Measurements from ENCODE around the gene ARHGAP42.

ARHGAP42 gene

GRCh38 chr11:100812517-100812916, 125.4 kb downstream of the ARHGAP42 start:
- H3K4me1 Mint-ChIP-seq (ENCODE audit: low read depth in 2 of 2), result no peaks in the 10 kb centered on the region
- no peak for DNase-seq
- H3K36me3 Mint-ChIP-seq (ENCODE audit: insufficient read depth), result no peaks in the 10 kb centered on the region
- peaks cover 7 to 12% of the 10 kb centered on the region in 2 donors for H3K9me3 Mint-ChIP-seq
- no peak overlapping the region for H3K4me3 Mint-ChIP-seq
- no peak for ATAC-seq (replicated peaks)
- H3K27ac Mint-ChIP-seq, result no peak overlapping the region
- no peaks in the 10 kb centered on the region for H3K27me3 Mint-ChIP-seq

DNA sequence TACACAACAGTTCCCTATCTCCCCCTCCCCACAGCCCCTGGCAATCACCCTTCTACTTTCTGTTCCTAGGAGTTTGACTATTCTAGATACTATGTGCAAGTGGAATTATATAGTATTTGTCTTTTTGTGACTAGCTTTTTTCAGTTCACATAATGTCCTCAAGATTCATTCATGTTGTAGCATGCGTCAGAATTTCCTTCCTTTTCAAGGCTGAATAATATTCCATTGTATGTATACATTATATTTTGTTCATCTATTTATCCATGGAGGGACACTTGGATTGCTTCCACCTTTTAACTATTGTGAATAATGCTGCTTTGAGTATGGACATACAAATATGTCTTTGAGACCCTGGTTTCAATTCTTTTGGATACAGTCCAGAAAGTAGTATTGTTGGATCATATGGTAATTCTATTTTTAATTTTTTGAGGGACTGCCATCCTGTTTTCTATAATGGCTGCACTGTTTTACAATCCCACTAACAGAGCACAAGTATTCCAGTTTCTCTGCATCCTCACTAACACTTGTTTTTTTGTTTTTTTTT, 128.8 kb downstream of the ARHGAP42 start:
- Mint-ChIP-seq H3K36me3 (ENCODE audit: insufficient read depth) (no peaks in the 10 kb centered on the region), H3K4me1 (ENCODE audit: low read depth in 2 of 2) (no peaks in the 10 kb centered on the region), H3K9me3 (peaks cover 12 to 22% of the 10 kb centered on the region in 2 donors), H3K4me3 (no peak overlapping the region), H3K27ac (no peak overlapping the region), H3K27me3 (no peaks in the 10 kb centered on the region)
- ATAC-seq (replicated peaks) (no peak), DNase-seq (no peak)

DNA sequence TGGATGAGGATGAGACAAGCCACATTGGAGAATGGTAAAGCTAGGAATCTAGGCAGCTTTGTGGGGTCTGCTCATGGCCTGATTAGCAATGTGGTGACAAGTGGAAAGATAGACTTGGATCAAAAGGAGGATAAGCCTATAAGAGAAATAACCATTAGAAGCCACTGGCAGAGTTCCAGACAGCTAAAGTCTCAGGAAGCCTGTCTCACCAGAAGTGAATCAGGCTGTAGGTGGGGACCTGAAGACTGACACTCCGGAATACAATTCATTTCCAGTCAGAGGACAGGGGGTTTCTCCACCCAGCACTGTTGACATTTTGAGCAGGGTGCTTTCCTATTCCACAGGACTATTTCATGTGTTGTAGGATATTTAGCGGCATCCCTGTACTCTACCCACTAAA, 129.7 kb downstream of the ARHGAP42 start:
- Mint-ChIP-seq H3K36me3 (ENCODE audit: insufficient read depth) (no peaks in the 10 kb centered on the region), H3K9me3 (peaks cover 12 to 30% of the 10 kb centered on the region in 2 donors), H3K27ac (no peak overlapping the region), H3K4me1 (ENCODE audit: low read depth in 2 of 2) (no peaks in the 10 kb centered on the region), H3K27me3 (no peaks in the 10 kb centered on the region), H3K4me3 (no peak overlapping the region)
- ATAC-seq (replicated peaks) (no peak), DNase-seq (no peak)

DNA sequence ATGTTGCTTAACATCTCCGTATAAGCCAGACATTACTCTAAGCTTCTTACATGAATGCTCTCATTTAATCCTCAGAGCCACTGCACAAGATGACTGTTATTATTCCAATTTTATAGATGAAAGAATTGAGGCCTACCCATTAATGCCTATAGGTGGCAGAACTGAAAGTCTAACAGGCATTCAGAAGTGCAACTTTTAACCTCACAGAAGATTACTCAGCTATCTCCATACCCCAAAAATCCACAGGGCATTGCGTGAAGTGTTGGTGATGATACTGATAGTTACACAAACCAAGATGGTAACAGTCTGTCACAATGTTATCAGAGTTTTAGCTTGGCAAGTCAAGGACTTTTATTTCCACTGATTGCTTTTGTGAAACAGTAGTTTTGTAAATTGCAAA, 130.5 kb downstream of the ARHGAP42 start:
- Mint-ChIP-seq H3K4me3 (no peak overlapping the region), H3K27me3 (no peaks in the 10 kb centered on the region), H3K27ac (no peak overlapping the region), H3K36me3 (ENCODE audit: insufficient read depth) (no peaks in the 10 kb centered on the region), H3K9me3 (peaks cover 9 to 26% of the 10 kb centered on the region in 2 donors), H3K4me1 (ENCODE audit: low read depth in 2 of 2) (no peaks in the 10 kb centered on the region)
- DNase-seq (no peak), ATAC-seq (replicated peaks) (no peak)

GRCh38 chr11:100820621-100821020, 133.5 kb downstream of the ARHGAP42 start:
- Mint-ChIP-seq H3K4me3 (no peak overlapping the region), H3K27me3 (no peaks in the 10 kb centered on the region), H3K27ac (no peak overlapping the region), H3K4me1 (ENCODE audit: low read depth in 2 of 2) (no peaks in the 10 kb centered on the region), H3K9me3 (peaks cover 9 to 18% of the 10 kb centered on the region in 2 donors), H3K36me3 (ENCODE audit: insufficient read depth) (no peaks in the 10 kb centered on the region)
- ATAC-seq (replicated peaks) (no peak), DNase-seq (no peak)

- no peak overlapping the region for H3K4me3 Mint-ChIP-seq
- H3K9me3 Mint-ChIP-seq, result peaks cover 8 to 18% of the 10 kb centered on the region in 2 donors
- no peaks in the 10 kb centered on the region for H3K4me1 Mint-ChIP-seq (ENCODE audit: low read depth in 2 of 2)
- no peaks in the 10 kb centered on the region for H3K36me3 Mint-ChIP-seq (ENCODE audit: insufficient read depth)
- no peak for DNase-seq
- H3K27me3 Mint-ChIP-seq, result no peaks in the 10 kb centered on the region
- H3K27ac Mint-ChIP-seq, result no peak overlapping the region
- no peak for ATAC-seq (replicated peaks)
Measured at GRCh38 chr11:100821198-100821597, 134.1 kb downstream of the ARHGAP42 start.

GRCh38 chr11:100823360-100823759, 136.3 kb downstream of the ARHGAP42 start:
- no peaks in the 10 kb centered on the region for H3K36me3 Mint-ChIP-seq (ENCODE audit: insufficient read depth)
- H3K4me3 Mint-ChIP-seq, result no peak overlapping the region
- no peak for ATAC-seq (replicated peaks)
- H3K27ac Mint-ChIP-seq, result no peak overlapping the region
- peaks cover 6 to 10% of the 10 kb centered on the region in 2 donors for H3K9me3 Mint-ChIP-seq
- DNase-seq, result no peak
- no peaks in the 10 kb centered on the region for H3K27me3 Mint-ChIP-seq
- no peaks in the 10 kb centered on the region for H3K4me1 Mint-ChIP-seq (ENCODE audit: low read depth in 2 of 2)

- no peaks in the 10 kb centered on the region for H3K27me3 Mint-ChIP-seq
- no peaks in the 10 kb centered on the region for H3K4me1 Mint-ChIP-seq (ENCODE audit: low read depth in 2 of 2)
- no peaks in the 10 kb centered on the region for H3K36me3 Mint-ChIP-seq (ENCODE audit: insufficient read depth)
- DNase-seq, result no peak
- H3K4me3 Mint-ChIP-seq, result no peak overlapping the region
- ATAC-seq (replicated peaks), result no peak
- peaks cover 2 to 8% of the 10 kb centered on the region in 2 donors for H3K9me3 Mint-ChIP-seq
- no peak overlapping the region for H3K27ac Mint-ChIP-seq
Measured at GRCh38 chr11:100824041-100824809, 137.1 kb downstream of the ARHGAP42 start.

DNA sequence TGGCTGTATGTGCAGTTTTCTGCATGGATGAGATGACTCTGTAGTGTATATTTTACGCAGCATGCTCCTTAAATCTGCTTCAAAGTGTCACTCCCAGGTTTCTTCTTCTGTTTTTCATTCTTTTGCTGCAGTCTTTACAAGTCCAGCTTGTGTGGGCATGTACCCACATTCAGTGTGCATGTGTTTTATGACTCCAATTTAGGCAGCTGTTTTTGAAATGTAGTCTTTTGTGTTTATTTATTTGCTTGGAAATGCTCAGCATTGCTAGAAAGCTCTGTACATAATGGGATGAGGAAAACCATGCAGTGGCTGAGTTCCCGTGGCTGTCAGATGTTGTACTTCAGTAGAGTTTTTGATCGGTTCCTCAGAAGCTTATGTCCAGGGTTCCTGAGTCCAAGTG, 138.5 kb downstream of the ARHGAP42 start:
- Mint-ChIP-seq H3K9me3 (peaks cover 1 to 8% of the 10 kb centered on the region in 2 donors), H3K27me3 (no peaks in the 10 kb centered on the region), H3K27ac (no peak overlapping the region), H3K4me3 (no peak overlapping the region), H3K4me1 (ENCODE audit: low read depth in 2 of 2) (no peaks in the 10 kb centered on the region), H3K36me3 (ENCODE audit: insufficient read depth) (no peaks in the 10 kb centered on the region)
- DNase-seq, result no peak
- ATAC-seq (replicated peaks), result no peak

DNA sequence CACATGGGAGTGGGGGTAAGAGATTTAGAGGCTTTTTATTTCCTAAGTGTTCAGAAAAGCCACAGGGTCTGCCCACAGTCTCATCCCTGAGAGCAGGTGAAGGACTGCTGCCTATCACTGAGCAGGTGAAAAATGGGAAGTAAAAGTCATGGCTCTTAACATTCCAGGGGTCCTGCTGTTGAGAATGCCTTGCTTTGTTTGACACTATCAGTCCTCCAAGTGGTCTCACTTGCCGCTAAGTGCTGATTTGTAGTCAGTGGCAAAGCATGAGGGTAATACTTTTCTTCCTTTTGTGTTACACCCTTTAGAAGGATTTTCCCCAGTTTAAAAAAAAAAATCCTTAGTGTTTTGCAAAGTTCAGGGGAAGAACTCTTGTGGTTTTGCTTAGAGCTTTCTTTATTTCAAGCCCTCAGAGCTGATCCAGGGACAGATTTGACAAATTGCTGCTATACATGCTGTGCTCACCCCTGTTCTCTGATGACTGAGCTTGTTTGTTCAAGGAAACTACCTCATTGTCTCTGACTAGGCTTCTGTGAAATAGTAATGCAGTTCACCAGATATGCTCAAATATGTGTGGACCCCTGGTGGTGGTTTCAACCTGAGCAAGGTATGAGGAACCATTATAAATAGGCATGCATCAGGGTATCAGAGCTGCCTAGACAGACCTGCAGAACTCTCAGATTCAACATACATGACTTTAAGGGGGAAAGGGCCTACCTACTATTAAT, 141.0 kb downstream of the ARHGAP42 start:
- Mint-ChIP-seq H3K9me3 (no peaks in the 10 kb centered on the region), H3K4me3 (no peak overlapping the region), H3K4me1 (ENCODE audit: low read depth in 2 of 2) (no peaks in the 10 kb centered on the region), H3K36me3 (ENCODE audit: insufficient read depth) (no peaks in the 10 kb centered on the region), H3K27me3 (no peaks in the 10 kb centered on the region), H3K27ac (no peak overlapping the region)
- ATAC-seq (replicated peaks) (no peak), DNase-seq (no peak)

- DNase-seq (no peak), ATAC-seq (replicated peaks) (no peak)
- H3K9me3 Mint-ChIP-seq, result no peaks in the 10 kb centered on the region
- no peaks in the 10 kb centered on the region for H3K4me1 Mint-ChIP-seq (ENCODE audit: low read depth in 2 of 2)
- H3K27me3 Mint-ChIP-seq, result no peaks in the 10 kb centered on the region
- no peak overlapping the region for H3K4me3 Mint-ChIP-seq
- no peak overlapping the region for H3K27ac Mint-ChIP-seq
- H3K36me3 Mint-ChIP-seq (ENCODE audit: insufficient read depth), result no peaks in the 10 kb centered on the region
Measured at GRCh38 chr11:100830274-100830673, 143.2 kb downstream of the ARHGAP42 start.

GRCh38 chr11:100830978-100831732, 144.1 kb downstream of the ARHGAP42 start:
- no peaks in the 10 kb centered on the region for H3K27me3 Mint-ChIP-seq
- no peak for DNase-seq
- no peaks in the 10 kb centered on the region for H3K9me3 Mint-ChIP-seq
- H3K27ac Mint-ChIP-seq, result no peak overlapping the region
- H3K36me3 Mint-ChIP-seq (ENCODE audit: insufficient read depth), result no peaks in the 10 kb centered on the region
- ATAC-seq (replicated peaks), result no peak
- H3K4me3 Mint-ChIP-seq, result no peak overlapping the region
- H3K4me1 Mint-ChIP-seq (ENCODE audit: low read depth in 2 of 2), result no peaks in the 10 kb centered on the region

DNA sequence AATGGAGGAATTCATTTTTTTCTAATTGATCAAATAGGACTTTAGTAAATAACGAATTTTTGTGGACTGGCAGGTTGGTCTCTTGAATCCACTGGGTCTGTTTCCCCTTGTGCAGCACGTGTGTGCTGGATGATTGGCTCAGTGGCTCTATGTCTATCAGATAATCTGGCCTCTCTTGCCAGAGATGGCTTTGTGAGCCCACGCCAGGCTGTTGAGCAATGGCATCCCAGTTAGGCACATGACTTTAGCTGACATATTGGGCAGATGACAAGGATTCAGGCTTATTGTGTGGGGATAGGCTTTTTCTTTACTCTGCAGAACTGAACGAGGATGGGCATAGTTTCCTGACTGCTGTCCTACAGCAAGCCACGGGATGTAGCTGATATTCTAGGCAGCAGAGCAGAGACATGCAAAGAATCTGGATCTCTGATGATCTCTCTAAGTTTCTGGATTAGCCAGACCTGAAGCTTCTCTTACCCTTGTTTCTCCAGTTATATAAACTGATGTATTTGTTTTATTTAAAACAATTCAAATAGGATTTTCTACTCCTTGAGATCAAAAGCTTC, 144.9 kb downstream of the ARHGAP42 start:
- ATAC-seq (replicated peaks) (no peak), DNase-seq (no peak)
- Mint-ChIP-seq H3K27ac (no peak overlapping the region), H3K9me3 (peaks cover 0 to under 1% of the 10 kb centered on the region in 2 donors), H3K4me3 (no peak overlapping the region), H3K4me1 (ENCODE audit: low read depth in 2 of 2) (no peaks in the 10 kb centered on the region), H3K27me3 (no peaks in the 10 kb centered on the region), H3K36me3 (ENCODE audit: insufficient read depth) (no peaks in the 10 kb centered on the region)
